Uterus (tissue), 4 donors: ENCODE data around the gene OBP2A. TPM values are rescaled to one million over a fixed set of nuclear protein-coding genes. Genes with fewer than 3 reads are reported as not detected.
"Not testable (repeated sequence)": the region's sequence is repeated elsewhere in the genome, so short reads cannot be mapped to it uniquely, and the experiment has no call there.

ENCODE experiments used
- DNase-seq, 2 donors: peaks; one replicate each; pipeline ENCODE4 v3.0.0-alpha.2; 2019 to 2020
- H3K27ac ChIP-seq, 2 donors: fragments of 200-600 bp; sonication (generic); 1 replicate in 1 of 2; 2 replicates in 1 of 2; pipeline ENCODE4 v1.5.1; 2016 to 2018
- H3K27me3 ChIP-seq, 2 donors: fragments of 200-600 bp; sonication (generic); one replicate each; pipeline ENCODE4 v1.5.1; 2018 to 2019; ENCODE audit warnings: control low read depth in 1 of 2
- H3K36me3 ChIP-seq, 2 donors: fragments of 200-600 bp; sonication (generic); one replicate each; pipeline ENCODE4 v1.5.1; 2019; ENCODE audit warnings: control low read depth in 1 of 2
- H3K4me1 ChIP-seq, 2 donors: fragments of 200-600 bp; sonication (generic); one replicate each; pipeline ENCODE4 v1.5.1; 2018 to 2019; ENCODE audit warnings: control low read depth in 1 of 2
- H3K4me3 ChIP-seq, 2 donors: fragments of 200-600 bp; sonication (generic); 1 replicate in 1 of 2; 2 replicates in 1 of 2; pipeline ENCODE4 v1.5.1; 2018 to 2019; ENCODE audit warnings: mild to moderate bottlenecking in 1 of 2
- H3K9me3 ChIP-seq, 2 donors: fragments of 200-600 bp; sonication (generic); one replicate each; pipeline ENCODE4 v1.5.1; 2019; ENCODE audit warnings: control low read depth in 1 of 2
- POLR2A ChIP-seq, 2 donors: fragments of 450-650 bp; IDR thresholded peaks; one replicate each; pipeline ENCODE4 v1.6.1; 2016; ENCODE audit warnings: antibody characterized with exemption in 2 of 2, mild to moderate bottlenecking in 1 of 2, moderate library complexity in 1 of 2
- intact Hi-C: fragments of 100-400 bp; cut with DNase I; formaldehyde crosslinking; loops from one replicate; pipeline ENCODE4 v1.15.1; 2023; ENCODE audit warnings: low total_unique reads
- total RNA-seq, 4 donors: library from RNA; depleted of rRNA in 3 of 4; stranded (reverse); fragments of >200 nt in 3 of 4; gene quantifications; one replicate each; pipeline versions ENCODE4 v1.1.0 to v1.2.4, GENCODE V29; 2014 to 2023
- TF ChIP-seq, protein P1 (sequence below), 4 experiments: fragments of 200-600 bp in 2 of 4; fragments of 450-650 bp in 2 of 4; sonication (generic) in 2 of 4; IDR thresholded peaks; one replicate each; pipeline ENCODE4 v1.5.1; 2016 to 2019; ENCODE audit warnings: antibody characterized with exemption in 4 of 4, mild to moderate bottlenecking in 2 of 4, moderate library complexity in 1 of 4
- donor health status: DM: yes; HTN: yes; CAD: no.

OBP2A gene
- total RNA-seq, 4 donors from 2014 or later = not detected

DNA sequence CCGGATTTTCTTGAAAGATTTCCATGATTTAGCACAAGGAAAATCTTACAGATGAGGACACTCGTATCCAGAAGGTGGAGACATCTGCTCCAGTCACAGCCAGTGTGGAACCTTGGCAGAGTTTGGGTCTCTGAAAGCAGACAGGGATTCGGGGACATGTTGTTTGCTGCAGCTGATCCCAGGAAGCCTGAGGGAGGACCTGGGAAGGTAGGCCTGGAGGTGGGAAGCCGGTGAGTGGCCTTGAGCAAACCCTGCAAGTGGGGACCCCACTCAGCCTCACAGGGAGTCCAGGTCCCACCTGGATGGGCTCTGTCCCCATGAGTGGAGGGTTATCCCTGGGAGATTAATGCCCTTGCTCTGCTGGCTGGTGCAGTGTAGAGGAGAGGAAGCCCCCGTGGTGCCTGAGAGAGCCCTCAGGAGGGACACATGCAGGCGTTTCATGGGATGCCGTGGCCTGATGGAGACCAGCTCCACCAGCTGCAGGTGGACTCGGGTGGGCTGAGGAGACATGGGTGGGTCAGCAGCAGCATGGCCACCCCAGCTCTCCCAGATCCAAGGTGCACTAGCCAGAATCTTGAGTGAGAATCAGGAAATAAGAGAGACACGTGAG, 37.6 kb upstream of the OBP2A start:
- Histone ChIP-seq H3K27me3 (no peaks in the 10 kb centered on the region), H3K4me1 (no peaks in the 10 kb centered on the region), H3K9me3 (no peaks in the 10 kb centered on the region), H3K4me3 (no peak overlapping the region), H3K36me3 (no peaks in the 10 kb centered on the region), H3K27ac (no peak overlapping the region)
- intact Hi-C loops = no loop called here
- TF ChIP-seq POLR2A (IDR thresholded peaks at IDR 0.05) = no peak
- TF ChIP-seq, protein P1, sequence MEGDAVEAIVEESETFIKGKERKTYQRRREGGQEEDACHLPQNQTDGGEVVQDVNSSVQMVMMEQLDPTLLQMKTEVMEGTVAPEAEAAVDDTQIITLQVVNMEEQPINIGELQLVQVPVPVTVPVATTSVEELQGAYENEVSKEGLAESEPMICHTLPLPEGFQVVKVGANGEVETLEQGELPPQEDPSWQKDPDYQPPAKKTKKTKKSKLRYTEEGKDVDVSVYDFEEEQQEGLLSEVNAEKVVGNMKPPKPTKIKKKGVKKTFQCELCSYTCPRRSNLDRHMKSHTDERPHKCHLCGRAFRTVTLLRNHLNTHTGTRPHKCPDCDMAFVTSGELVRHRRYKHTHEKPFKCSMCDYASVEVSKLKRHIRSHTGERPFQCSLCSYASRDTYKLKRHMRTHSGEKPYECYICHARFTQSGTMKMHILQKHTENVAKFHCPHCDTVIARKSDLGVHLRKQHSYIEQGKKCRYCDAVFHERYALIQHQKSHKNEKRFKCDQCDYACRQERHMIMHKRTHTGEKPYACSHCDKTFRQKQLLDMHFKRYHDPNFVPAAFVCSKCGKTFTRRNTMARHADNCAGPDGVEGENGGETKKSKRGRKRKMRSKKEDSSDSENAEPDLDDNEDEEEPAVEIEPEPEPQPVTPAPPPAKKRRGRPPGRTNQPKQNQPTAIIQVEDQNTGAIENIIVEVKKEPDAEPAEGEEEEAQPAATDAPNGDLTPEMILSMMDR (IDR thresholded peaks at IDR 0.05) = no peak
- no peak for DNase-seq

DNA sequence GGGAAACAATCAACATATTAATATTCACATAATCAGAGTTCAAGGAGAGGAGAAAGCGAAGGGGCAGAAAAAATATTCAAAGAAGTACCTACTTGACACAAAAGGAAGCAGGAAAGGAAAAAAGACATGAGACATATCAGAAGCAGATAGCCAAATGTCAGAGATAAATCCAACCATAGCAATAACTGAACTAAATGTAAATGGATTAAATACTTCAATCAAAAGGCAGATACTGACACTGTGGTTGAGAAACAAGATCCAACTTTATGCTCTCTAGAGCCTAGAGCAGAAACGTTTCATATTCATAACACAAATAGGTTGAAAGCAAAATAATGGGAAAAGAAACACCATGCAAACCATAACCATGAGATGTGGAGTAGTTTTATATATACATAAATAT, 36.5 kb upstream of the OBP2A start:
- no peak overlapping the region for H3K27ac ChIP-seq
- intact Hi-C loops = no loop called here
- H3K27me3 ChIP-seq = no peaks in the 10 kb centered on the region
- H3K4me1 ChIP-seq = no peaks in the 10 kb centered on the region
- no peaks in the 10 kb centered on the region for H3K36me3 ChIP-seq
- DNase-seq = no peak
- no peak overlapping the region for H3K4me3 ChIP-seq
- TF ChIP-seq, protein P1 (IDR thresholded peaks at IDR 0.05) = no peak
- TF ChIP-seq POLR2A (IDR thresholded peaks at IDR 0.05) = no peak
- no peaks in the 10 kb centered on the region for H3K9me3 ChIP-seq

DNA sequence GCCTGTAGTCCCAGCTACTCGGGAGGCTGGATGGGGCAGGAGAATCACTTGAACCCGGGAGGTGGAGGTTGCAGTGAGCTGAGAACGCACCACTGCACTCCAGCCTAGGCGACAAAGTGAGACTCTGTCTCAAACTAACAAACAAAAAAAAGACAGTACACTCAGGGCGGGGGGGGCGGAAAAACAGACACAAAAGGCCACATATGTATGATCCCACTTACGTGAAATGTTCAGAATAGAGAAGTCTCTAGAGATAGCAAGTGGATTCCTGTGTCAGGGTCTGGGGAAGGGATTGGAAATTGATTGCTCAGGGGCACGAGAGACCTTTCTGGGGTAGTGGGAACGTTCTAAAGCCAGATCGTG, 33.7 kb upstream of the OBP2A start:
- intact Hi-C loops = no loop called here
- Histone ChIP-seq H3K4me1 (no peaks in the 10 kb centered on the region), H3K9me3 (no peaks in the 10 kb centered on the region), H3K4me3 (no peak overlapping the region), H3K36me3 (no peaks in the 10 kb centered on the region), H3K27ac (no peak overlapping the region), H3K27me3 (no peaks in the 10 kb centered on the region)
- TF ChIP-seq, protein P1 (IDR thresholded peaks at IDR 0.05) = no peak
- TF ChIP-seq POLR2A (IDR thresholded peaks at IDR 0.05) = no peak
- no peak for DNase-seq

DNA sequence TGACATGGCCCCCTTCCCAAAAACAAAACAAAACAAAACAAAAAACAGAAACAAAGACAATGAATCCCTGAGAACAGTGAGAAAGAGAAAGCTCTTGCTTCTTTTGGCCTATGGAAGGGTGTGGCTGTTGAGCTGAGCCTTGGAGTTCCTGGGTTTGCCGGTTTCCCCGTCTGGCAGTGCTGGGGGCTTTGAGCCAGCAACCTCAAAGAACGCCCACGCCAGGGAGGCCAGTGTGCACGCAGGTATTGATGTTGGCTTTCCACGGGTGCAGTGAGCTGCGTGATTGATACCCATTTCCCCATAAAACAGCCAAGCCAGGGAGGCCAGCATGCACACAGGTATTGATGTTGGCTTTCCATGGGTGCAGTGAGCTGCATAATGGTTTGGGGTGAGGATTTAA, 33.0 kb upstream of the OBP2A start:
- TF ChIP-seq POLR2A (IDR thresholded peaks at IDR 0.05) = no peak
- TF ChIP-seq, protein P1 (IDR thresholded peaks at IDR 0.05) = no peak
- Histone ChIP-seq H3K27me3 (no peaks in the 10 kb centered on the region), H3K4me3 (no peak overlapping the region), H3K4me1 (no peaks in the 10 kb centered on the region), H3K27ac (no peak overlapping the region), H3K36me3 (no peaks in the 10 kb centered on the region), H3K9me3 (no peaks in the 10 kb centered on the region)
- DNase-seq = no peak
- intact Hi-C loops = no loop called here

DNA sequence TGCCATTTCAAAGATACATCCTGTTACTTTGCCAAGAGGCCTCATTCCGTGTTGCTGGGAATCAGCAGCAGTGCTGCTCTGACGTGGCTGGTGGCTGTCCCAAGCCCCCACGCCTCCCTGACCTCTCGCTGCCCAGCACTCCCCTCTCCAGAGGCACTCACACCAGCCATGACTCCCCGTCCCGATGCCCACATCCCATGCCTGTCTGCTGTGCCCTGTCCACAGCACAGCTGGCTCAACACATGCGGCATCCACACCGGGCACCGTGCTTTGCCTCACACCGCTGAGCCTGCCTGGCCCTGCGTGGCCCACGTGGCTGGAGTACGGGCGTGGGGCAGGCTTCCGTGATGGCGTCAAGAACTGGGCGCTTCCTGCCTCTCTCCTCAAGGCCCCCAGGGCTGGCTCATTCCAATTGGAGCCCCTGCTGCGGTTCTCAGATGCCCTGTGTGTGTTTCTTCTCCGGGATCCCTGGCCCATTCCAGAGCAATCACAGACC, 32.5 kb upstream of the OBP2A start:
- TF ChIP-seq POLR2A (IDR thresholded peaks at IDR 0.05) = no peak
- TF ChIP-seq, protein P1 (IDR thresholded peaks at IDR 0.05) = no peak
- DNase-seq = no peak
- intact Hi-C loops = no loop called here
- no peaks in the 10 kb centered on the region for H3K4me1 ChIP-seq
- H3K27ac ChIP-seq = no peak overlapping the region
- H3K27me3 ChIP-seq = no peaks in the 10 kb centered on the region
- no peaks in the 10 kb centered on the region for H3K36me3 ChIP-seq
- no peak overlapping the region for H3K4me3 ChIP-seq
- H3K9me3 ChIP-seq = no peaks in the 10 kb centered on the region

DNA sequence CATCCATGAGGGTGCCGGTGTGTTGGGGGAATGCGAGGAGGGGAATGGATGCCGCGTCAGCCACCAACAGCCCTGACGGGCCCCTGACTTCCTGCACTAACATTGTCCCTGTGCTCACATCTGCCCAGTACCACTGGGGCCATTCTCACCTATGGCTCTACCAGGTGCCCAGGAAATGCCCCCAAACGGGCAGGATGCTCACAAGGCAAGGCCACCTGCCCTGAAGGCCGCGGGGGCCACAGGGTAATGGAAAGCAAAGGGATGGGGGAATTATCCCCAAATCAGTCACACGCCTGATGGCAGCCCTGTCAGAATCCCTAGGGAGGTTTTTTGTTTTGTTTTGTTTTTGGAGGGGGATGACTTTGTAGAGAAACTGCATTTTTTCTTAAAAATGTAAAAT, 32.0 kb upstream of the OBP2A start:
- intact Hi-C loops, H3K27ac ChIP-seq, DNase-seq: not testable (repeated sequence)

More for the DNA sequence above, 32.0 kb upstream of the OBP2A start:
- not testable (repeated sequence) for H3K27me3 ChIP-seq, H3K36me3 ChIP-seq, H3K4me3 ChIP-seq, H3K9me3 ChIP-seq, H3K4me1 ChIP-seq
